ENCODE data around the gene SLC12A8. TPM values are rescaled to one million over a fixed set of nuclear protein-coding genes. Genes with fewer than 3 reads are reported as not detected.
A peak's percentile ranks its signal among the peaks of the same experiment; 100 is the strongest.

SLC12A8 gene
- total and polyA plus RNA-seq, 3 experiments from 2014 or later: 0.91 to 1.0 TPM; not detected in 1

DNA sequence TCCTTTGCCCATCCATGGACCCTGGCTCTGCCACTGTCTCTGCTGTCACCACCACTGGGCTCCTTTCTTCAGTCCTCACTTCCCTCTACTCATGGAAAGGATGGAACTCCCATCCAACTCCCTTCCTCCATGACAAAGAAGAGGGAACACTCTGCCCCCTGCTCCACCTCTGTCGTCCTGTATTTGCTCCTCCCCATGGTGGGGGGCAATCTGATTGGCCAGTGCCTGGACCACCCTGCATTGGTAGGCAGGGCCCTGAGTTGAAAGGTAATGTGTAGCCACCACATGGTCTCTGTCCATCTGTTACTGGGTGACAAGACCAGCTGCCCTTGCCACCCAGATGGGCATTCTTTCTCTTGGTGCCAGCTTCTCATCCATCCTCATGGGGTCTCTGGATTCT lies 136.1 kb downstream of the SLC12A8 start:
- no peaks in the 10 kb centered on the region for H3K36me3 Mint-ChIP-seq
- CTCF ChIA-PET: no interaction called here

DNA sequence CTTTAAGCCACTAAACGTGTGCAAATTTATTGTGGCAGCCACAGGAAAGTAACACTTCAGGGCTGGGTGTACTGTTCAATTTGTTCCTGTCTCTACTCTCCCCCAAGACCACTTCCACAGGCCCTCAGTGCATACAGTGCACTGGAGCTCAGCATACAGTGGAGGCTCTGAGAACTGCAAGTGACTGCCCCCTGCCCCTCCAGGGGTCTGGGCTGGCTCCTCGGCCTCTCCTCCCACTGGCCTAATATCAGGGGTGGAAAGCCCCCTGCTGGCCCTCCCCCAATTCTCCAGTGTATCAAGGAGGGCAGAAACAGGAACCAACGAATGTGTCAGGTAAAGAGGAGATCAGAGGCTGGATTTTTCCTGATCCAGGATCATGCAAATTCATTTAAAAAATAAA lies 136.8 kb downstream of the SLC12A8 start:
- H3K36me3 ChIP-seq (ENCODE audit: insufficient read depth, low read length): no peaks in the 10 kb centered on the region
- Mint-ChIP-seq H3K36me3 (no peaks in the 10 kb centered on the region), H3K4me3 (no peak overlapping the region), H3K27ac (no peak overlapping the region), H3K4me1 (no peaks in the 10 kb centered on the region), H3K9me3 (no peaks in the 10 kb centered on the region), H3K27me3 (peaks cover 0 to 1% of the 10 kb centered on the region in 2 donors)
- DNase-seq: no peak
- no peaks in the 10 kb centered on the region for H3K9me3 ChIP-seq (ENCODE audit: low read length)
- no peaks in the 10 kb centered on the region for H3K27me3 ChIP-seq (ENCODE audit: insufficient read depth, low read length, poor library complexity, severe bottlenecking)
- POLR2A ChIA-PET: no interaction called here
- no peak overlapping the region for H3K4me3 ChIP-seq (ENCODE audit: low read length)
- H3K27ac ChIP-seq (ENCODE audit: low read depth, low read length): no peak overlapping the region
- no peaks in the 10 kb centered on the region for H3K4me1 ChIP-seq (ENCODE audit: insufficient read depth, low read length)
- CTCF ChIA-PET: no interaction called here

More for the DNA sequence above, 136.1 kb downstream of the SLC12A8 start:
- no peaks in the 10 kb centered on the region for H3K27me3 ChIP-seq (ENCODE audit: insufficient read depth, low read length, poor library complexity, severe bottlenecking)
- Mint-ChIP-seq H3K4me1 (no peaks in the 10 kb centered on the region), H3K27me3 (peaks cover 0 to 1% of the 10 kb centered on the region in 2 donors), H3K27ac (no peak overlapping the region), H3K4me3 (no peak overlapping the region), H3K9me3 (no peaks in the 10 kb centered on the region)
- no peaks in the 10 kb centered on the region for H3K4me1 ChIP-seq (ENCODE audit: insufficient read depth, low read length)
- H3K4me3 ChIP-seq (ENCODE audit: low read length): no peak overlapping the region
- no peaks in the 10 kb centered on the region for H3K9me3 ChIP-seq (ENCODE audit: low read length)
- no peak for DNase-seq
- no peak overlapping the region for H3K27ac ChIP-seq (ENCODE audit: low read depth, low read length)
- POLR2A ChIA-PET: no interaction called here
- no peaks in the 10 kb centered on the region for H3K36me3 ChIP-seq (ENCODE audit: insufficient read depth, low read length)

DNA sequence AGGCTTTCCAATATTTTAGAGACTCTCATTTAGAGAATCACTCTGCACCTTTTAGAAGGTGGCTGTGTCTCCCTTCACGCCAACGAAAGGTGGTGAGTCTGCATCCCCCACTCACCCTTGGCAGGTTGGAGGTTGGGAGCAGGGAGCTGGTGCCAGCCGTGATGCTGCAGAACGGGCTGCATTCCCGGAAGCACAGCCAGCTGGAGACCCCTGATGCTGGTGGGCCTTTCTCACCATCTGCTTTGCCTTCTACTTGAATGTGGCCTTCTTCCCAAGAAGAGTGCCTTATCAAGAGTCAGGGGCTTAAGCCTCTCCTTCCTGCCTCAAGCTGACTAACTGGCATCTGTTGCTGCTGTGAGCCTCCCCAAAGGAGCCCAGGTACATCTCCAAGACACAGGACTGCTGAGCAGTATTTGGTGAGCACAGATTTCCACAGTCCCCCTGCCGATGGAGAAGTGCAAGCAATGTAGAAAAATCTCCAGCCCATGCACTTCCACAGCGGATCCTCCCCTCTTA lies 139.1 kb downstream of the SLC12A8 start:
- no peak overlapping the region for H3K27ac ChIP-seq (ENCODE audit: low read depth, low read length)
- H3K27me3 ChIP-seq (ENCODE audit: insufficient read depth, low read length, poor library complexity, severe bottlenecking): no peaks in the 10 kb centered on the region
- H3K9me3 ChIP-seq (ENCODE audit: low read length): no peaks in the 10 kb centered on the region
- H3K4me1 ChIP-seq (ENCODE audit: insufficient read depth, low read length): peaks cover 10% of the 10 kb centered on the region
- H3K27ac Mint-ChIP-seq: no peak overlapping the region
- H3K27me3 Mint-ChIP-seq: no peaks in the 10 kb centered on the region
- no peak for DNase-seq
- peaks cover 10 to 14% (median 14%) of the 10 kb centered on the region in 3 donors for H3K4me1 Mint-ChIP-seq
- ChIA-PET CTCF (no interaction called here), POLR2A (no interaction called here)
- H3K9me3 Mint-ChIP-seq: no peaks in the 10 kb centered on the region
- no peak overlapping the region for H3K4me3 Mint-ChIP-seq
- no peaks in the 10 kb centered on the region for H3K36me3 ChIP-seq (ENCODE audit: insufficient read depth, low read length)
- no peak overlapping the region for H3K4me3 ChIP-seq (ENCODE audit: low read length)
- no peaks in the 10 kb centered on the region for H3K36me3 Mint-ChIP-seq

DNA sequence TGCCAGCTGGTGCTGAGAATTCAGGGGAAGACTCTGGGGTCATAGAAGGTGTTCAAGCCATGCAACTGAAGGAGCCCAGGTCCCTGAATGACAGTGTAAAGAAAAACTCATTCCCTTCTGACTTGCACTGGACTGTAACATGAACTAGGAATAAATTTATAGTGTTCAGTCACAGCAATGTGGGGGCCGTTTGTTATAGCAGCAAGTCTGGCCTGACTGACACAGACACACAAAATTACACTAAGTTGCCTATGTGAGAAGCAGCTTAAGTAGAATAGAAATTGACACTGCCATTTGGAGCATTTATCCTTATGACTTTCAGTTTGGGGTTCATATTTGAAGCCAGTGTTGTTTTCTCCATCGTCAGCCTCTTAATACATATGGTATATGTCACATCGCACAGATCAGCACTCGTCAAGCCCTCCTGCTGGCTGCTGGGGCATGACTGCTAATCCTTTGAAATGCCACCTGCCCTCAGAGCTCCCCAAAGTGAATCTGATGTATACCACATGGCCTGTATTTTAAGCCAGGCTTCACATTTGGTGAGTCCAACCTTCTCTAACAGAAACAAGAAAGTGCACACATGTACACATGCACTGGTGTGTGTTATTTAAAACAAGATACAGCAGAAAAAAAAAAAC lies 139.7 kb downstream of the SLC12A8 start:
- Mint-ChIP-seq H3K27ac (peak overlapping the region in 1 of 8 donors; percentile 30), H3K9me3 (no peaks in the 10 kb centered on the region), H3K27me3 (no peaks in the 10 kb centered on the region), H3K4me1 (peaks cover 10 to 14% (median 14%) of the 10 kb centered on the region in 3 donors), H3K36me3 (no peaks in the 10 kb centered on the region), H3K4me3 (no peak overlapping the region)
- ChIA-PET POLR2A (no interaction called here), CTCF (no interaction called here)
- H3K4me3 ChIP-seq (ENCODE audit: low read length): no peak overlapping the region
- DNase-seq: no peak
- H3K27me3 ChIP-seq (ENCODE audit: insufficient read depth, low read length, poor library complexity, severe bottlenecking): no peaks in the 10 kb centered on the region
- peaks cover 10% of the 10 kb centered on the region for H3K4me1 ChIP-seq (ENCODE audit: insufficient read depth, low read length)
- no peak overlapping the region for H3K27ac ChIP-seq (ENCODE audit: low read depth, low read length)
- no peaks in the 10 kb centered on the region for H3K36me3 ChIP-seq (ENCODE audit: insufficient read depth, low read length)
- H3K9me3 ChIP-seq (ENCODE audit: low read length): no peaks in the 10 kb centered on the region

DNA sequence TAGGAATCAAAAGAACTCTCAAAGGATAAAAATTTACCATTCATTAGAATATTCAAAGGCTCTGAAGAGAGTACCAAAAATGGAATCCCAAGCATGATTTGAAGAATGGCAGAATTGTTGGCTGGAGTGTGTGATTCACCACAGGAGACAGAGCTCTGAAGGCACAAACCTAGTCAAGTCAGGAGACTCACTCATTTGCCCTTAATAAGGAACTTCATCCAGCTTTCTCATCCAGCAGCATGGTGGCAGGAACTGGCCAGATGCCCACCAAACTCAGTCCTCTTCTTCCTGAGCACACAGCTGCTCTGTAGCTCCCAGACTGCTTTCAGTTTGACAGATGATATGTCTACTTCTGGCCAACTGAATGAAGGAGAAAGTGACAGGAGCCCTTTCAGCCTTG lies 140.2 kb downstream of the SLC12A8 start:
- H3K36me3 ChIP-seq (ENCODE audit: insufficient read depth, low read length): no peaks in the 10 kb centered on the region
- H3K4me1 Mint-ChIP-seq: peaks cover 10 to 14% (median 14%) of the 10 kb centered on the region in 3 donors
- H3K27ac Mint-ChIP-seq: peak overlapping the region in 1 of 8 donors; percentile 47
- H3K9me3 ChIP-seq (ENCODE audit: low read length): no peaks in the 10 kb centered on the region
- H3K27me3 Mint-ChIP-seq: no peaks in the 10 kb centered on the region
- no peaks in the 10 kb centered on the region for H3K27me3 ChIP-seq (ENCODE audit: insufficient read depth, low read length, poor library complexity, severe bottlenecking)
- no peaks in the 10 kb centered on the region for H3K9me3 Mint-ChIP-seq
- no peak overlapping the region for H3K4me3 ChIP-seq (ENCODE audit: low read length)
- no peaks in the 10 kb centered on the region for H3K36me3 Mint-ChIP-seq
- no peak for DNase-seq
- ChIA-PET POLR2A (no interaction called here), CTCF (no interaction called here)
- no peak overlapping the region for H3K4me3 Mint-ChIP-seq
- peaks cover 10% of the 10 kb centered on the region for H3K4me1 ChIP-seq (ENCODE audit: insufficient read depth, low read length)
- no peak overlapping the region for H3K27ac ChIP-seq (ENCODE audit: low read depth, low read length)

DNA sequence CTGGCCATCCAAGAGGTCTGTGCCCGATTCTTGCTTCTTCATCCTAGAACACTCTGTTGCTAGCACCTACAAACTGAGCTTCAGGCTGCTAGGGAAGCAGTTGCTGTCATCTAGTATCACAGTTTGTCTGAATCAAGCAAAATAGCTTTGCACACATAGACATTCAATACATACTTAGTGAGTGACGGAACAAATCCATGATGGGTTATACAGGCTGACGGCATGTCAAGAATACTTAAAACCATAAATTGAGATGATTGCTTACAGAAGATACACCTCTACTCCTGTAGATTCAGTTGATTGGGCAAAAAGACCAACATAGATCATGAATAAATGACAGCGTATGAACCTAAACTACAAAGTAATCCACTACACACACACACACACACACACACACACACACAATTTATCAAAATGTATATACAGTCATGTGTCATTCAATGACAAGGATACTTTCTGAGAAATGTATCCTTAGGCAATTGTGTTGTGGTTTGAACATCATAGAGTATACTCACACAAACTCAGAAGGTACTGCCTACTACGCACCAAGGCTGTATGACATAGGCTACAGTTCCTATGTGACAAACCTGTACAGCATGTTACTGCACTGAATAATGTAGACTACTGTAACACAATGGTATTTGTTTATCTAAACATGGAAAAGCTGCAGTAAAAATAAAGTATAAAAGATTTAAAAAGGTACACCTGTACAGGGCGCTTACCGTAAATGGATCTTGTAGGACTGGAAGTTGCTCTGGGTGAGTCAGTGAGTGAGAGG lies 142.4 kb downstream of the SLC12A8 start:
- no peak for DNase-seq
- Histone ChIP-seq H3K4me1 (ENCODE audit: insufficient read depth, low read length) (peaks cover 10% of the 10 kb centered on the region), H3K27ac (ENCODE audit: low read depth, low read length) (no peak overlapping the region), H3K9me3 (ENCODE audit: low read length) (no peaks in the 10 kb centered on the region), H3K4me3 (ENCODE audit: low read length) (no peak overlapping the region), H3K27me3 (ENCODE audit: insufficient read depth, low read length, poor library complexity, severe bottlenecking) (no peaks in the 10 kb centered on the region), H3K36me3 (ENCODE audit: insufficient read depth, low read length) (no peaks in the 10 kb centered on the region)
- CTCF ChIA-PET: no interaction called here
- peaks cover 10 to 14% (median 14%) of the 10 kb centered on the region in 3 donors for H3K4me1 Mint-ChIP-seq
- no peak overlapping the region for H3K4me3 Mint-ChIP-seq
- no peaks in the 10 kb centered on the region for H3K27me3 Mint-ChIP-seq
- H3K36me3 Mint-ChIP-seq: no peaks in the 10 kb centered on the region
- H3K27ac Mint-ChIP-seq: no peak overlapping the region
- POLR2A ChIA-PET: no interaction called here
- no peaks in the 10 kb centered on the region for H3K9me3 Mint-ChIP-seq

DNA sequence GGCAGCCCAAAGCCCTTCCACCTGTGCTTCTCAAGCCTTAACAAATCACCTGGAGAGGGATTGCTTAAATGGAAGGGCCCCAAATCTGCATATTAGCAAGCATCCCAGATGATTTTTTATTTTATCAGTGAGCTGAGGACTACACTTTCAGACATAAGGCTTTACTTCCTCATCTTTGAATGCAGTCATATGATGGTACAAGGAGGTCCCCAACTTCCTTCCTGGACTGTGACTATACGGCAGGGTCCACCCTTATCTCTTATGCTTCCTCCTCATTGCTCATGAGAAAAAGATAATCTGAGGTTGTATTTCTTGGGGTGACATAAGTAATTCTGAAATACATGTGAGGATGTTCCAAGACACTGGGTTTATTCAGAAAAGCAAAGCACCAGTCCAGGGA lies 143.1 kb downstream of the SLC12A8 start:
- Histone ChIP-seq H3K36me3 (ENCODE audit: insufficient read depth, low read length) (no peaks in the 10 kb centered on the region), H3K4me1 (ENCODE audit: insufficient read depth, low read length) (peaks cover 10% of the 10 kb centered on the region), H3K9me3 (ENCODE audit: low read length) (no peaks in the 10 kb centered on the region), H3K4me3 (ENCODE audit: low read length) (no peak overlapping the region), H3K27me3 (ENCODE audit: insufficient read depth, low read length, poor library complexity, severe bottlenecking) (no peaks in the 10 kb centered on the region), H3K27ac (ENCODE audit: low read depth, low read length) (no peak overlapping the region)
- Mint-ChIP-seq H3K36me3 (no peaks in the 10 kb centered on the region), H3K4me1 (peaks cover 10 to 14% (median 14%) of the 10 kb centered on the region in 3 donors), H3K27ac (no peak overlapping the region), H3K9me3 (no peaks in the 10 kb centered on the region), H3K4me3 (no peak overlapping the region), H3K27me3 (peaks cover 0 to 3% of the 10 kb centered on the region in 2 donors)
- POLR2A ChIA-PET: no interaction called here
- no peak for DNase-seq
- CTCF ChIA-PET: no interaction called here

DNA sequence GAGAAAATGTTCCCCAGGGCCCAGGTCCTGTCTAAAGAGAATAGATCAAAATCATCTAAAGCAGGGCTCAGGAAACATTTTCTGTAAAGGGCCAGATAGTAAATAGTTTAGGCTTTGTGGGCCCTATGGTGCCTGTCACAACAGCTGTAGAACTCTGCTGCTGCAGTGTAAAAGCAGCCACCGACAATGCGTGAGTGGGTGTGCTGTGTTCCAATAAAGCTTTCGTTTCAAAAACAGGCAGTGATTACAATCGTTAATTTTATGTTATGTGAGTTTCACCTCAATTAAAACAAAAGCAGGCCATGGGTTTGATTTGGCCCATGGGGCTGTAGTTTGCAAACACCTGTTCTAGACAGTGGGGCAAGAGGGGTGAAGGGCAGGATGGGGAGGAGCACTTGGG lies 144.3 kb downstream of the SLC12A8 start:
- Mint-ChIP-seq H3K36me3 (no peaks in the 10 kb centered on the region), H3K27ac (no peak overlapping the region), H3K9me3 (no peaks in the 10 kb centered on the region), H3K4me3 (no peak overlapping the region), H3K4me1 (peaks cover 10 to 14% (median 14%) of the 10 kb centered on the region in 3 donors), H3K27me3 (peaks cover 0 to 12% of the 10 kb centered on the region in 2 donors)
- Histone ChIP-seq H3K36me3 (ENCODE audit: insufficient read depth, low read length) (no peaks in the 10 kb centered on the region), H3K9me3 (ENCODE audit: low read length) (no peaks in the 10 kb centered on the region), H3K27ac (ENCODE audit: low read depth, low read length) (no peak overlapping the region), H3K4me1 (ENCODE audit: insufficient read depth, low read length) (peaks cover 10% of the 10 kb centered on the region), H3K4me3 (ENCODE audit: low read length) (no peak overlapping the region), H3K27me3 (ENCODE audit: insufficient read depth, low read length, poor library complexity, severe bottlenecking) (no peaks in the 10 kb centered on the region)
- DNase-seq: no peak
- ChIA-PET POLR2A (no interaction called here), CTCF (no interaction called here)
